ENCODE data around the gene UTRN. TPM values are rescaled to one million over a fixed set of nuclear protein-coding genes. Genes with fewer than 3 reads are reported as not detected.

UTRN gene
- total RNA-seq, 1 donor from 2014 or later: 146 TPM

DNA sequence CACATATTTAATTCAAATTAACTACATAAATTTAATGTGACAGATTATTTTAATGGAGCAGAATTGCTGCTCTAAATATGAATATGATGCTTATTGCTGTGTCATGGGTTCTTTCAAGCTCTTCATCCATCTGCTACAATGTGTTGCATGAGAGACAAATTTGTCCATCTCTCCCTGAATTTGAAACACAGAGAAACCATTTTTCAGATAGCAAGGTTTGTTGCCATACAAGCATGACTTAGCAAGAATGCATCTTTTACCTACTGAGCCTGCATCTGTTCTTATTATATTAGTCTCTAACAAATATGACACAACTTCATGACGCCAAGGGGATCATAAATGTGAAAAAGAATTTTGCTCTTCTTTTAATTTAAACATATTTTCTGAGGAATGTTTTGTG, 8.0 kb upstream of the UTRN start:
- H3K4me3 Mint-ChIP-seq: no peak overlapping the region
- H3K36me3 Mint-ChIP-seq: no peaks in the 10 kb centered on the region
- H3K9me3 Mint-ChIP-seq: peaks cover 3% of the 10 kb centered on the region
- H3K4me1 Mint-ChIP-seq: no peaks in the 10 kb centered on the region
- no peaks in the 10 kb centered on the region for H3K27me3 Mint-ChIP-seq (ENCODE audit: low read depth)
- TF ChIP-seq, protein P1, sequence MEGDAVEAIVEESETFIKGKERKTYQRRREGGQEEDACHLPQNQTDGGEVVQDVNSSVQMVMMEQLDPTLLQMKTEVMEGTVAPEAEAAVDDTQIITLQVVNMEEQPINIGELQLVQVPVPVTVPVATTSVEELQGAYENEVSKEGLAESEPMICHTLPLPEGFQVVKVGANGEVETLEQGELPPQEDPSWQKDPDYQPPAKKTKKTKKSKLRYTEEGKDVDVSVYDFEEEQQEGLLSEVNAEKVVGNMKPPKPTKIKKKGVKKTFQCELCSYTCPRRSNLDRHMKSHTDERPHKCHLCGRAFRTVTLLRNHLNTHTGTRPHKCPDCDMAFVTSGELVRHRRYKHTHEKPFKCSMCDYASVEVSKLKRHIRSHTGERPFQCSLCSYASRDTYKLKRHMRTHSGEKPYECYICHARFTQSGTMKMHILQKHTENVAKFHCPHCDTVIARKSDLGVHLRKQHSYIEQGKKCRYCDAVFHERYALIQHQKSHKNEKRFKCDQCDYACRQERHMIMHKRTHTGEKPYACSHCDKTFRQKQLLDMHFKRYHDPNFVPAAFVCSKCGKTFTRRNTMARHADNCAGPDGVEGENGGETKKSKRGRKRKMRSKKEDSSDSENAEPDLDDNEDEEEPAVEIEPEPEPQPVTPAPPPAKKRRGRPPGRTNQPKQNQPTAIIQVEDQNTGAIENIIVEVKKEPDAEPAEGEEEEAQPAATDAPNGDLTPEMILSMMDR (IDR thresholded peaks at IDR 0.05; ENCODE audit: unreplicated experiment): no peak
- no peak for DNase-seq (ENCODE audit: low spot score in 2 of 2, unreplicated experiment in 2 of 2)
- no peak overlapping the region for H3K27ac Mint-ChIP-seq

DNA sequence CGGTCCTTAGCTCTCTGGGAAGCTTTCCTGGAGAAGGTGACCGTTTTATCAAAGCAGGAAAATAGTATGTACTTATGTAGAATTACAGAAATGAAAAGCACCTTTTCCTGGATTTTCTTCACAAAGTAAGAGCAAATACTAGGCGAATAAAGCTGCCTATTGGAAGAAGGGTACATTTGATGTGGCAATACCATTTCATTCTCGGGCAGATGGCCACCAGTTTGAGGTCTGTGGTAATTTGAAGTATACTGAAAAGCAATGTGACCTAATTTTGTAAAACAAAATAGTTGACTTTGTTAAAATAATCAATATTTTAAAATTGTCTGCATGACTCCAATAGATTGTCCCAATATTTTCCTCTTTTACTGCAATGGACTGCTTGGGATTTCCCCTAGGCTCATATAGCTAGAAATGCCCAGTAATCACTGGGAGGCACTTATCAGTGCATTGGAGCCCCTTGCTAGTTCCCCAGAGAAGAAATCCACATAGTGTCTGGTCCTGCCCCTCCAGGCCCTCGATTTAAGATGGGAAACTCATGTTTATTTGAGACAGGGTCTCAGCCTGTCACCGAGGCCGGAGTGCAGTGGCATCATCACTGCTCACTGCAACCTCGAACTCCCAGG, 7.4 kb upstream of the UTRN start:
- Mint-ChIP-seq H3K4me1 (no peaks in the 10 kb centered on the region), H3K4me3 (no peak overlapping the region), H3K9me3 (no peaks in the 10 kb centered on the region), H3K27me3 (ENCODE audit: low read depth) (no peaks in the 10 kb centered on the region), H3K36me3 (no peaks in the 10 kb centered on the region), H3K27ac (no peak overlapping the region)
- no peak for DNase-seq (ENCODE audit: low spot score in 2 of 2, unreplicated experiment in 2 of 2)
- TF ChIP-seq, protein P1 (IDR thresholded peaks at IDR 0.05; ENCODE audit: unreplicated experiment): no peak

DNA sequence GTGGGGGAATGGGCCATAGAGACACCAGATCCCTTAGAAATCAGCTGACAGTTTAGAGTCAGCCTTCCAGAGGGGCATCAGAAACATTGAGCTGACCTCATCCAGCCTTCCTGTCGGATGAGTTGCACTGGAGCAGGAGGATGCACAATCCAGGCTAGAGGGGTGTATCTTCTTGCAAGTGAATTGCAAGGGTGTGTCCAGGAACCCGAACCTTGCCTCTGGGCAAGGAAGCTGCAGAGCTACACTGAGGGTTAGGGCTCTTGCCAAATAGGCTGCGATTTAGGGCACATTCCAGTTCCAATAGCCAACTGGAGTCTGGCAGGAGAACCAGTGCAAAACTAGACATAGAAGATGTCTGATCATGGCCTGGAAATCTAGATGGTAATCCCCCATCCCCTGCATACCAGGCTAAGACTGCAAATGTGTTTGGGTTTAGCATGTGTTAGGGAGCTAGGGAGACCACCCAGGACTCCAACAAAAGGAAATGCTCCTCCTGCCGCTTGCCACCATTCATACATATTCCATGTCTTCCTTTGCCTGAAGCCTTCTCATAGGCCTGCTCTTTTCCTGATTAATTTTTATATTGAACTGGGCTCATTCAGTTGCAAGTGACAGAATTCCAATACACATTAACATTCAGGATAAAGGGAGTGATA, 6.3 kb upstream of the UTRN start:
- Mint-ChIP-seq H3K4me1 (peaks cover 3% of the 10 kb centered on the region), H3K27ac (no peak overlapping the region), H3K9me3 (no peaks in the 10 kb centered on the region), H3K4me3 (no peak overlapping the region), H3K36me3 (no peaks in the 10 kb centered on the region), H3K27me3 (ENCODE audit: low read depth) (no peaks in the 10 kb centered on the region)
- no peak for DNase-seq (ENCODE audit: low spot score in 2 of 2, unreplicated experiment in 2 of 2)
- TF ChIP-seq, protein P1 (IDR thresholded peaks at IDR 0.05; ENCODE audit: unreplicated experiment): no peak

DNA sequence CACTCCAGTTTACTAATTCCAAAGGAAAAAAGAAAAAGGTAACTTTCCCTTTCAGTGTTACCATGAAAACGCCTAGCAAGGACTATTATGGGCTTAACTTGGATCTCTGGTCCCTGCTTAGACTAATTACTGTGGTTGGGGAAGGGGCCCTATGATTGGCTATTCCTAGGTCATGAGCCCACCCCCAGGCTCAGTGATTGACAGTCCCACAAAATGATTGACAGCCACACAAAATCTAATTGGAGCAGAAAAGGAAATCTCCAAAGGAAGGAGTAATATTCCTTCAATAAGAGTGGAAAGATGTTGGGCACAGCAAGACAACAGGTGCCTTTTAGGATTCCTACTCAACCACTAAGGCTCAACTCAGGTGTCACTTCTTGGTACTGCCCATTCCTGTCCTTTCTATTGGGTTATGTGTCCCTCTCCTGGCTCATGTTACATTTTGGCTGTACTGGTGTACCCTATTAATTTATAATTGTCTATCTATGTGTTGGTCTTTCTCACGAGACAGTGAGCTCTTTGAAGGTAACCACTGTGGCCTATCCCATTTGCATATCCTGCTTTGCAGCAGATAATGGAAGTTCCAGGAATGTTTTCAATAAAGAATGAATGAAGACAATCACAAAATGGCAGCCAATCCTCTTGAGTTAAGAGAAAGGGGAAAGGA, 5.5 kb upstream of the UTRN start:
- Mint-ChIP-seq H3K36me3 (no peaks in the 10 kb centered on the region), H3K4me1 (peaks cover 10% of the 10 kb centered on the region), H3K27ac (no peak overlapping the region), H3K4me3 (no peak overlapping the region), H3K9me3 (no peaks in the 10 kb centered on the region), H3K27me3 (ENCODE audit: low read depth) (no peaks in the 10 kb centered on the region)
- TF ChIP-seq, protein P1 (IDR thresholded peaks at IDR 0.05; ENCODE audit: unreplicated experiment): no peak
- DNase-seq (ENCODE audit: low spot score in 2 of 2, unreplicated experiment in 2 of 2): no peak

DNA sequence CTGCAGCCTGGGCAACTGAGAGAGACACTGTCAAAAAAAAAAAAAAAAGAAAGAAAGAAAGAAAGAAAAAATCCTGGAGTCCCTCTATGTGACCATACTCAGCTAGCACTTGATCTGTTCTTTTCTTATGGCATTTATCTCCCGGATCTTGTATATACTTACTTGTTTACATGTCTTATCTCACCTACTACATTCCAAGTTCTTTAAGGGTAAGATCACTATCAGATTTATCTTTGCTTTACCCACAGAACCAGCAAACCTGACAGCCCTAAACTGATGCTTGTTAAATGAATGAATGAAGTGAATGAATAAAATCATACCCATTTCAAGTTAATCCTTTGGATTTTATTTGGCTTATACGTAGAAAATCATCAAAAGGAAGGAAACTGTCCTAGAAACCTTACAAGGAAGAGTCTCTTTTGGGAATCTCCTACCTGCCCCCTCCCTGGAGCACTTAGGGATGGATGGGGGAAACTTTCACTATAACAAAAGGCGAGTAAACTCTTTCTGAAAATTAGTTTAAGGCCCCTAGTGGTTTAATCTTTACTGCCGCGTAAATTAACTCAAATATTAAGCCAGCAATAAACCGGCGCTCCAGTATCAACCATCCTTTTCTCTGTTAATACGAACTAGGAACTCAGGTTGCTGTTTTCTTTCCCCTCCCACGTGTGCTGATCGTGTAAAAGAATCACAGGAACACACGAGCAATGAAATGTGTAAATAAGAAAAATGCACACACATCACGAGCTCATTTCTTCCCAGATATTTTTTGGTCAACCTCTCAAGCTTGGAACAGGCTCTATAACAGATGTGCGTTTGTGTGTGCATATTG, 1.3 kb upstream of the UTRN start:
- TF ChIP-seq, protein P1 (IDR thresholded peaks at IDR 0.05; ENCODE audit: unreplicated experiment): no peak
- Mint-ChIP-seq H3K4me3 (peak overlapping the region; percentile 99), H3K9me3 (no peaks in the 10 kb centered on the region), H3K36me3 (no peaks in the 10 kb centered on the region), H3K27me3 (ENCODE audit: low read depth) (no peaks in the 10 kb centered on the region), H3K27ac (peak overlapping the region; percentile 71), H3K4me1 (peaks cover 19% of the 10 kb centered on the region)
- no peak for DNase-seq (ENCODE audit: low spot score in 2 of 2, unreplicated experiment in 2 of 2)

All from mesothelial cell of epicardium (in vitro differentiated cells).